ENCODE measurements around the gene DDX6. TPM values are rescaled to one million over a fixed set of nuclear protein-coding genes. Genes with fewer than 3 reads are reported as not detected.
"Not testable (repeated sequence)": the region's sequence is repeated elsewhere in the genome, so short reads cannot be mapped to it uniquely, and the experiment has no call there.

Gene DDX6
- total and polyA plus RNA-seq, 10 of the 15 experiments (the other 5 are each of a cell fraction or from before 2014, with no cell fraction given), result 6.6 to 119 (median 48.8) TPM

DNA sequence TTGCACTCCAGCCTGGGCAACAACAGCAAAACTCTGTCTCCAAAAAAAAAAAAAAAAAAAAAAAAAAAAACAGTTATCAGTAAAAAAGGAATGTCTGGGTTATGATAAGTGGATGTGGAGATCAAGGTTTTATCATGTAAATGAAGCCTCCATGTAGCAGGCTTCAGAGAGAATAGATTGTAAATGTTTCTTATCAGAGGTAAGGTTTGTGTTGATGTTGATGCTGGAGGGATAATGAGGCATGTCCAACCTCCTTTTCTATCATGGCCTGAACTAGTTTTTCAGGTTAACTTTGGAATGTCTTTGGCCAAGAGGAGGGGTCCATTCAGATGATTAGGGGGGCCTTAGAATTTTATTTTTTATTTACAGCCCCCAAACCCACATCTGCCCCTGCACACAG, 76.1 kb downstream of the DDX6 start:
- peaks cover 12% of the 10 kb centered on the region for H3K4me1 ChIP-seq (ENCODE audit: control insufficient read depth, insufficient read depth, low read length)
- H3K36me3 ChIP-seq (ENCODE audit: control insufficient read depth in 2 of 2, insufficient read depth in 2 of 2, low read length in 1 of 2), result no peaks in the 10 kb centered on the region
- no peak for DNase-seq (ENCODE audit: low read depth, low spot score)
- no peaks in the 10 kb centered on the region for H4K20me1 ChIP-seq (ENCODE audit: control insufficient read depth, insufficient read depth)
- intact Hi-C loops (cut with micrococcal nuclease; ENCODE audit: unreplicated experiment) (no loop called here), in situ Hi-C loops (cut with MboI) (no loop called here)
- H2AFZ ChIP-seq (ENCODE audit: control insufficient read depth, low read depth, low read length), result no peak overlapping the region
- SMC1A ChIA-PET (ENCODE audit: uncharacterized antibody, unreplicated experiment), result interaction anchor here (0.6 to 1.4 kb wide), 3 partner anchors 20 to 140 kb away, joined by 3 read pairs; no protein-coding TSS in a partner anchor
- BruUV-seq (replicated peaks), result no TSS peak
- no peak for TF ChIP-seq SPI1 (IDR thresholded peaks at IDR 0.05; ENCODE audit: borderline replicate concordance, insufficient read depth, low read depth, low read length)
- TF ChIP-seq RUNX3 (IDR thresholded peaks at IDR 0.05; ENCODE audit: low read length), result no peak
- no peaks in the 10 kb centered on the region for H3K9me3 ChIP-seq (replicated peaks; ENCODE audit: control insufficient read depth, insufficient read depth, low read length)
- no peak overlapping the region for H3K4me2 ChIP-seq (ENCODE audit: control insufficient read depth, insufficient read depth)
- H3K9ac ChIP-seq (ENCODE audit: control insufficient read depth, insufficient read depth, low read length), result no peak overlapping the region
- RAD21 ChIA-PET (ENCODE audit: unreplicated experiment), result interaction anchor here (0.6 kb wide), 1 partner anchor 127 kb away, joined by 3 read pairs; no protein-coding TSS in a partner anchor
- H3K79me2 ChIP-seq (ENCODE audit: control insufficient read depth, insufficient read depth, low read length), result no peaks in the 10 kb centered on the region
- no peak overlapping the region for H3K4me3 ChIP-seq
- CTCF ChIA-PET, result interaction anchor here (1.5 to 2.0 kb wide), 3 partner anchors 17 to 180 kb away, joined by 3 to 9 read pairs (median 8); no protein-coding TSS in a partner anchor
- no peak for FAIRE-seq
- peak overlapping the region; percentile 43; the same call in 1 of the 2 replicates for H3K27ac ChIP-seq (ENCODE audit: control insufficient read depth, insufficient read depth)
- no peaks in the 10 kb centered on the region for H3K27me3 ChIP-seq (replicated peaks in 1 of 2; ENCODE audit: control insufficient read depth in 2 of 2, insufficient read depth in 2 of 2, low read length in 1 of 2)
- POLR2A ChIA-PET, result interaction anchor here (0.6 kb wide), 2 partner anchors 58 to 239 kb away, joined by 3 read pairs; no protein-coding TSS in a partner anchor
- ATAC-seq, result no peak

DNA sequence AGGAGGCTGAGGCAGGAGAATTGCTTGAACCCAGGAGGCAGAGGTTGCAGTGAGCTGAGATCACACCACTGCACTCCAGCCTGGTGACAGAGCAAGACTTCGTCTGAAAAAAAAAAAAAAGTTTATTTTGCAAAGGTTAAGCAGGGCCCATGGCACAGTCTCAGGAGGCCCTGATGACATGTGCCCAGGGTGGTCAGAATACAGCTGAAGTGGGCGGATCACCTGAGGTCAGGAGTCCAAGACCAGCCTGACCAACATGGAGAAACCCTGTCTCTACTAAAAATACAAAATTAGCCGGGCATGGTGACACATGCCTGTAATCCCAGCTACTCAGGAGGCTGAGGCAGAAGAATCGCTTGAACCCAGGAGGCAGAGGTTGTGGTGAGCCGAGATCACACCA, 76.5 kb downstream of the DDX6 start:
- 78% methylated on average over 4 of the region's 5 CpGs for WGBS (ENCODE audit: insufficient coverage, insufficient replicate concordance, low lambda C conversion rate, missing lambda C conversion rate)
- H3K27ac ChIP-seq (ENCODE audit: control insufficient read depth, insufficient read depth); H3K4me3 ChIP-seq; H3K79me2 ChIP-seq (ENCODE audit: control insufficient read depth, insufficient read depth, low read length); H2AFZ ChIP-seq (ENCODE audit: control insufficient read depth, low read depth, low read length); H3K9ac ChIP-seq (ENCODE audit: control insufficient read depth, insufficient read depth, low read length); H3K36me3 ChIP-seq (ENCODE audit: control insufficient read depth in 2 of 2, insufficient read depth in 2 of 2, low read length in 1 of 2); H4K20me1 ChIP-seq (ENCODE audit: control insufficient read depth, insufficient read depth); ATAC-seq; POLR2A ChIA-PET; FAIRE-seq; H3K4me2 ChIP-seq (ENCODE audit: control insufficient read depth, insufficient read depth); DNase-seq (ENCODE audit: low read depth, low spot score); intact Hi-C loops (cut with micrococcal nuclease; ENCODE audit: unreplicated experiment); BruUV-seq (replicated peaks); in situ Hi-C loops (cut with MboI); RAD21 ChIA-PET (ENCODE audit: unreplicated experiment); H3K9me3 ChIP-seq (replicated peaks; ENCODE audit: control insufficient read depth, insufficient read depth, low read length); SMC1A ChIA-PET (ENCODE audit: uncharacterized antibody, unreplicated experiment); H3K27me3 ChIP-seq (replicated peaks in 1 of 2; ENCODE audit: control insufficient read depth in 2 of 2, insufficient read depth in 2 of 2, low read length in 1 of 2): not testable (repeated sequence)
- H3K4me1 ChIP-seq (ENCODE audit: control insufficient read depth, insufficient read depth, low read length), result peaks cover 12% of the 10 kb centered on the region
- CTCF ChIA-PET, result interaction anchor here (1.8 to 2.0 kb wide), 2 partner anchors 17 to 25 kb away, joined by 8 to 9 read pairs; no protein-coding TSS in a partner anchor
